ENCODE data around the gene GLYR1. TPM values are rescaled to one million over a fixed set of nuclear protein-coding genes. Genes with fewer than 3 reads are reported as not detected.

The GLYR1 gene
- total and polyA plus RNA-seq, 2 donors (not counting 1 experiment from before 2014, with no cell fraction given) = 34.0 to 137 TPM

DNA sequence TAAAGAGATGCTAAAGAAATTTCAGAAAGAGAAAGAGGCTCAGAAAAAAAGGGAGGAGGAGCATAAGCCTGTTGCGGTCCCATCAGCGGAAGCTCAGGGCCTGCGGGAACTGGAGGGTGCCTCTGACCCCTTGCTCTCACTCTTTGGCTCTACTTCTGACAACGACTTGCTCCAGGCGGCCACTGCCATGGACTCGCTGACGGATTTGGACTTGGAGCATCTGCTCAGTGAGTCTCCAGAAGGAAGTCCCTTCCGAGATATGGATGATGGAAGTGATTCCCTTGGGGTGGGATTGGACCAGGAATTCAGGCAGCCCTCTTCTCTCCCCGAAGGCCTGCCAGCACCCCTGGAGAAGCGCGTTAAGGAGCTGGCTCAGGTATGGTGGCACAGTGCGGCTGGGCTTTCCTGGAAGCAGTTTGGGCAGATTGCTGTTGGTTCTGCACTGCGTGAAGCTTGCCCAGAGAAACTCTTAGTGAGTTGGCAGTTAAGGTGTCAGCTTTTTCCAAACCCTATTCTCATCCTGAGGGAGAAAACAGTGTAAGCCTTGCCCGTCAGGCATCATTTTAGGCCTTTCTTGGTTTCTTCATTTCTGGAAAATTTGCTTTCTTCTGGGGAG lies 13.7 kb upstream of the GLYR1 start:
- Histone ChIP-seq H3K9me3 (ENCODE audit: control extremely low read depth in 1 of 3, control insufficient read depth in 2 of 3, insufficient read depth in 1 of 3, low read length in 2 of 3) (no peaks in the 10 kb centered on the region), H3K27ac (ENCODE audit: low read length in 2 of 2) (no peak overlapping the region), H3K4me1 (ENCODE audit: control insufficient read depth in 2 of 2, insufficient read depth in 2 of 2, low read length in 2 of 2) (no peaks in the 10 kb centered on the region), H3K4me2 (replicated peaks; ENCODE audit: low read depth, low read length, poor library complexity, severe bottlenecking) (no peak overlapping the region), H3K9ac (ENCODE audit: low read length) (no peak overlapping the region), H4K20me1 (ENCODE audit: control insufficient read depth, insufficient read depth, low read length, poor library complexity, severe bottlenecking) (peaks cover 11% of the 10 kb centered on the region), H2AFZ (ENCODE audit: insufficient read depth, low read depth, low read length, poor library complexity, severe bottlenecking) (no peak overlapping the region), H3K27me3 (replicated peaks in 1 of 4; ENCODE audit: control extremely low read depth in 1 of 4, control insufficient read depth in 3 of 4, insufficient read depth in 4 of 4, low read length in 3 of 4) (no peaks in the 10 kb centered on the region), H3K4me3 (ENCODE audit: control extremely low read depth in 1 of 5, extremely low read depth in 1 of 5, insufficient read depth in 1 of 5, low read depth in 2 of 5, low read length in 4 of 5) (no peak overlapping the region), H3K79me2 (ENCODE audit: control insufficient read depth, insufficient read depth, low read length) (peaks cover 67% of the 10 kb centered on the region), H3K36me3 (replicated peaks in 1 of 2; ENCODE audit: control extremely low read depth in 1 of 2, control insufficient read depth in 1 of 2, extremely low read depth in 1 of 2, insufficient read depth in 2 of 2, low read length in 1 of 2) (peaks cover 19 to 70% of the 10 kb centered on the region in 2 experiments)
- intact Hi-C loops (cut with micrococcal nuclease) = no loop called here
- ATAC-seq (ENCODE audit: low read depth) (no peak), DNase-seq (no peak)
- no peak for TF ChIP-seq EZH2 (IDR thresholded peaks at IDR 0.05; ENCODE audit: borderline replicate concordance, insufficient read depth, low read depth, low read length, poor library complexity, severe bottlenecking)
- TF ChIP-seq, protein P1, sequence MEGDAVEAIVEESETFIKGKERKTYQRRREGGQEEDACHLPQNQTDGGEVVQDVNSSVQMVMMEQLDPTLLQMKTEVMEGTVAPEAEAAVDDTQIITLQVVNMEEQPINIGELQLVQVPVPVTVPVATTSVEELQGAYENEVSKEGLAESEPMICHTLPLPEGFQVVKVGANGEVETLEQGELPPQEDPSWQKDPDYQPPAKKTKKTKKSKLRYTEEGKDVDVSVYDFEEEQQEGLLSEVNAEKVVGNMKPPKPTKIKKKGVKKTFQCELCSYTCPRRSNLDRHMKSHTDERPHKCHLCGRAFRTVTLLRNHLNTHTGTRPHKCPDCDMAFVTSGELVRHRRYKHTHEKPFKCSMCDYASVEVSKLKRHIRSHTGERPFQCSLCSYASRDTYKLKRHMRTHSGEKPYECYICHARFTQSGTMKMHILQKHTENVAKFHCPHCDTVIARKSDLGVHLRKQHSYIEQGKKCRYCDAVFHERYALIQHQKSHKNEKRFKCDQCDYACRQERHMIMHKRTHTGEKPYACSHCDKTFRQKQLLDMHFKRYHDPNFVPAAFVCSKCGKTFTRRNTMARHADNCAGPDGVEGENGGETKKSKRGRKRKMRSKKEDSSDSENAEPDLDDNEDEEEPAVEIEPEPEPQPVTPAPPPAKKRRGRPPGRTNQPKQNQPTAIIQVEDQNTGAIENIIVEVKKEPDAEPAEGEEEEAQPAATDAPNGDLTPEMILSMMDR (IDR thresholded peaks at IDR 0.05) = no peak
- H3K9me3 Mint-ChIP-seq (ENCODE audit: insufficient read depth) = no peaks in the 10 kb centered on the region
- H3K4me3 Mint-ChIP-seq = no peak overlapping the region
- H3K27ac Mint-ChIP-seq = no peak overlapping the region
- H3K4me1 Mint-ChIP-seq = no peaks in the 10 kb centered on the region
- ChIA-PET POLR2A (no interaction called here), CTCF (no interaction called here)
- H3K27me3 Mint-ChIP-seq = no peaks in the 10 kb centered on the region
- WGBS (ENCODE audit: insufficient coverage) = 100% methylated on average over 12 of the region's 14 CpGs

DNA sequence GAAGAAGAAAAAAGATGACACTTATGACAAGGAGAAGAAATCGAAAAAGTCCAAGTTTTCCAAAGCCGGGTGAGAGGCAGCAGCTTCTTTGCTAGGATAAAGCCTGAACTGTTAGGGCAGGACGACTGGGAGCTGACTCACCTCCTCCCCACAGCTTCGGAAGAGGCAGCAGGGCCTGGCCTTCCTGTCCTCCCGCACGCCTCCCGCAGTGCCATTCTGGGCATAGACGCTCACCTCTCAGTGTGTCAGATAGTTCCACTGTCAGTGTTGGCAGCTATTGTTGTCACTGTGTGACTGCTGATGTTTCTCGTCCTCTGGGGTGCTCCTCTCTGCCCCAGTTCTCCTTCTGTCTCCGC lies 12.8 kb upstream of the GLYR1 start:
- no peak overlapping the region for H3K4me2 ChIP-seq (replicated peaks; ENCODE audit: low read depth, low read length, poor library complexity, severe bottlenecking)
- Mint-ChIP-seq H3K27ac (no peak overlapping the region), H3K4me3 (no peak overlapping the region), H3K4me1 (no peaks in the 10 kb centered on the region), H3K27me3 (no peaks in the 10 kb centered on the region), H3K9me3 (ENCODE audit: insufficient read depth) (no peaks in the 10 kb centered on the region)
- no peaks in the 10 kb centered on the region for H3K27me3 ChIP-seq (replicated peaks in 1 of 4; ENCODE audit: control extremely low read depth in 1 of 4, control insufficient read depth in 3 of 4, insufficient read depth in 4 of 4, low read length in 3 of 4)
- no peak for ATAC-seq (ENCODE audit: low read depth)
- peaks cover 11% of the 10 kb centered on the region for H4K20me1 ChIP-seq (ENCODE audit: control insufficient read depth, insufficient read depth, low read length, poor library complexity, severe bottlenecking)
- TF ChIP-seq, protein P1 (IDR thresholded peaks at IDR 0.05) = no peak
- no peak for TF ChIP-seq EZH2 (IDR thresholded peaks at IDR 0.05; ENCODE audit: borderline replicate concordance, insufficient read depth, low read depth, low read length, poor library complexity, severe bottlenecking)
- no peak overlapping the region for H3K27ac ChIP-seq (ENCODE audit: low read length in 2 of 2)
- CTCF ChIA-PET = no interaction called here
- no peak for DNase-seq
- POLR2A ChIA-PET = no interaction called here
- H3K9ac ChIP-seq (ENCODE audit: low read length) = no peak overlapping the region
- intact Hi-C loops (cut with micrococcal nuclease) = no loop called here
- no peaks in the 10 kb centered on the region for H3K9me3 ChIP-seq (ENCODE audit: control extremely low read depth in 1 of 3, control insufficient read depth in 2 of 3, insufficient read depth in 1 of 3, low read length in 2 of 3)
- peaks cover 76% of the 10 kb centered on the region for H3K79me2 ChIP-seq (ENCODE audit: control insufficient read depth, insufficient read depth, low read length)
- H3K4me1 ChIP-seq (ENCODE audit: control insufficient read depth in 2 of 2, insufficient read depth in 2 of 2, low read length in 2 of 2) = no peaks in the 10 kb centered on the region
- over 99% methylated on average over 10 of the region's 10 CpGs for WGBS (ENCODE audit: insufficient coverage)
- no peak overlapping the region for H3K4me3 ChIP-seq (ENCODE audit: control extremely low read depth in 1 of 5, extremely low read depth in 1 of 5, insufficient read depth in 1 of 5, low read depth in 2 of 5, low read length in 4 of 5)
- no peak overlapping the region for H2AFZ ChIP-seq (ENCODE audit: insufficient read depth, low read depth, low read length, poor library complexity, severe bottlenecking)
- peaks cover 19 to 73% of the 10 kb centered on the region in 2 experiments for H3K36me3 ChIP-seq (replicated peaks in 1 of 2; ENCODE audit: control extremely low read depth in 1 of 2, control insufficient read depth in 1 of 2, extremely low read depth in 1 of 2, insufficient read depth in 2 of 2, low read length in 1 of 2)

All from B cell (primary cell).